Bone marrow (tissue), 2 donors: ENCODE data around the gene ZBTB42.

Source experiments
- DNase-seq, 2 donors: peaks; one replicate each; lab custom pipeline; 2025; lab: John Stamatoyannopoulos, UW

Gene ZBTB42

DNA sequence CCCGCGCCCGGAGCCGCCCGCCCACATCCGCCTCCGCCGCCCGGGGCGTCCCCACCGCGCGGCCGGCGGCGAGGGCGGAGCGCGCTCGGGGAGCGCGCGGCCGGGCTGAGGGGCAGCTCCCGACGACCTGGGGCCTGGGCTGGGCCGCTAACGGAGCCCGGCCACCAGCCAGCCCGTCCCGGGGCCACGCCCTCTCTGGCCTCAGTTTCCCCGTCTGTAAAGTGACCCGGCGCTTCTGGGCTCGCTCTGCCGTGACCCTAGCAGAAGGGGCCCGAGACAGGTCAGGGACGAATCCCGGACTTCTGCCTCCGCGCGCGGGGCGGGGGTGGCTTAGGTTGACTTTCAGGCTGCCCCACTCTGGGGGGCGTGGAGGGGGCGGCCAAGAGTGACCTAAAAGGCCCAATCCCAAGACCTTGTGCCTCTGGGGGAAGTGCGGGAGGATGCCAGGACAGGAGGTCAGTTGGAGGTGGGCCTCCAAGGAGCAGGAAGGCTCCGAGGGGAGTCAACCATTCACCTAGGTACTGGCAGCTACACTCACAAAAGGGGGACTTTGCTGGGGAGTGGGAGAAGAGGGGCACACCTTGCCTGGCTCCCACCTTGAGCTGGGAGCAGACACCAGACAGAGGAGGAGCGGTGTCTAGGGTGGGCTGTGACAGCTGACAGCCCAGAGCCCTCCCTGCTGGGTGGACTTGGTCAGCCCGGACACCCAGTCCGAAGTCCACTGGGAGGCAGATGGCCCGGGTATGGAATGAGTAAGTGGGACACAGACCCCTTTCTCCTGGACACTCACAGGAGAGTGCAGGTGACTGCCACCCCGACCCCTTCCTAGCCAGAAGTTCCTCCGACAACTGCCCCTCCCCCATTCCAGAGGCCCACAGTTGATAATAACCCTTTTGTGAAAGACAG lies 4.9 kb upstream of the ZBTB42 start:
- peak in 1 of 2 donors; percentile 26 for DNase-seq

DNA sequence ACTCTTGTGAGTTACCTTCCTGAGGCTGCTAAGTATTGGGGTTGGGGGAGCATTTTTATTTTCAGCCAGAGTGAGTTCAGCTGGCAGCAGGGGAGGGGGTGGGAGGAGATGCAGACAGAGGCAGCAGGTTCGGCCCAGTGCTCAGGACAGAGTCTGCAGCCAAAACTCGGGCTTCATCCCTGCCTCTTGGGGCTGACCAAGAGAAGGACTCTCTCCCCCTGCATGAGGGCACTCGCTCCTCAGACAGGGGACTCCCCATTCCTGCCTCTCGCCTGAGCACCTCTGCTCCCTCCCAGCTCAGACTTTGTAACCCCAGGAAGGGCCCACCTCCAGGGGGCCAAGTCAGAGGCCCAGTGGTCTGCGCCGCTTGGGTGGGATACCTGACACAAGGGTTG lies 4.2 kb upstream of the ZBTB42 start:
- no peak for DNase-seq

DNA sequence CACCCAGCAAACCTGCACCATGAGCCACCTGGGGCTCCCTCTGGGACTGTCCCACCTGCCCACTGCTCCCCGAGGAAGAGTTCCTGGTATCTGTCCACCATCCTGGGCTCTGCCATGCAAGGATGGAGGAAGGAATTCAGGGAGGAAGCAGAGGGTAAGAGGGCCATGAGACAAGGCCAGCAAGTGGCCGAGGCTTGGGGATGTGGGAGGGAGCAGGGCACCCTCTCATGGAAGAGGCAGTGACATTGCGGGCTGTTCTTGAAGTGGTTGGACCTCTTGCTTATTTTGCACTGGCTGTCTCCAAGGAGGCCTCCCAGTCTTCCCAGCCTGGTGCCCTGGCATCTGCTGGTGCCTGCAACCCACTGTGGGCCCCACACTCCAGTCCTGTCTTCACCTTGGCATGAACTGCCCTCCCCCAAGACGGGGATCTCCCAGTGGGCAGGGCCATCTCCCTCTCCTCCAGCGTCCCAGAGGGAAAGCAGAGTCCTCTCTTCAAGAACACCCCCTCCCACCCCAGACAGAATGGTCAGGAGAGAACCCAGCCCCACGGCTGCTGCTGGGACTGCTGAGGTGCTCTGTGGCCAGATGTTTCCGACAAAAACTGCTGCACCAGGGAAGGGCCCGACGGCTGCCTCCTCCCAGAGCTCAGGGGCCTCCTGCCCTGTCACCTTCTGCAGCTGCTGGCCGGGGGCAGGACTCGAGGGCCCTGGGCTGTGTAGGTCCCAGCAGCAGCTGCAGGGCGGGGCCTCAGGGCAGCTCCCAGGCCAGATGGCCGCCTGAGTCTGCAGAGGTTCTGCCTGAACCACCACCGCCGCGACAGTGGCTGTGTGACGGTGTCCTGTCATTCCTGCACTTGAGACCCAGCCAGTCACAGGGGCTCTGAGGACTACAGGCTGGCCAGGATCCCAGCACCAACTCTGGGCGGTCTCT lies 3.5 kb upstream of the ZBTB42 start:
- no peak for DNase-seq

DNA sequence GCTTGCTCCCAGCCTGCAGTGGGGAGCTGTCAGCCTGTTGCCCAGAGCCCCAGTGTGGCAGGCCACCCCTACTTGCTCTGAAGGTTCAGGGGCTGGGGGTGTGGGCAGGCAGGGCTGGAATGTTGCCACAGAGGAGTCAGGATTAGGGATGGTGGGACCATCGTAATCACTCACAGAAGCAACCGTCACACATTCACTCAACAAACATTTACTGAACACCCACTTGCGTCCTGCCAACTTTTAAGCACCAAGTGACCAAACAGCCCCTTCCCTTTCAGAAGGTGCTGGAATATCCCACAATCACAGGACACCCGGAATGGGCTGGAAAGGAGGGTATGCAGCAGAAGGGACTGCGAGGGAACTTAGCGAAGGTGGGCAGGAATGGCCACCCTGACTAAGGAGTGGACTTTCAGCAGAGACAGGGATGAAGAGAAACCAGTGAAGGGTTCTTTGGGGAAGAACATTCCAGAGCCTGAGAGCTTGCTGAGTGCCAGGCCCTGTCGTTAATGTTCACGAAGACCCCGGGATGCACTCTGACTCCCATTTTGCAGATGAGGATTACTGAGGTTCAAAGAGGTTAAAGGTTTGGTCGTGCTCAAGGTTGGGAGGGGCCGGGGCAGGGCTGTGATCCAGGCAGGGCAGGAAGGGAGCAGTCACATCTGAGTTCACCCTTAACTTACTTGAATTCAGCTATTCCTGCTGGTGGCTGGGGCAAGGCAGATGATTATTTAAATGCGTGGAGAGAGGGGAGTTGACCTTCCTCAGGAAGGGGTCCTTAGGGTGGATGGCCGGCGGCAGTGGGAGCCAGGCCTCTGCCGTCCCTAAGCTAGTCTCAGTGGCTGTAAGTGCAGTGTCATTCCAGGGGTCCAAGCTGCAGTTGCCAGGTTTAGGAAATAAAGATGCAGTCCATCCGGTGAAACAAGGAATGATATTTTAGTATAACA lies 2.3 kb upstream of the ZBTB42 start:
- DNase-seq: no peak

DNA sequence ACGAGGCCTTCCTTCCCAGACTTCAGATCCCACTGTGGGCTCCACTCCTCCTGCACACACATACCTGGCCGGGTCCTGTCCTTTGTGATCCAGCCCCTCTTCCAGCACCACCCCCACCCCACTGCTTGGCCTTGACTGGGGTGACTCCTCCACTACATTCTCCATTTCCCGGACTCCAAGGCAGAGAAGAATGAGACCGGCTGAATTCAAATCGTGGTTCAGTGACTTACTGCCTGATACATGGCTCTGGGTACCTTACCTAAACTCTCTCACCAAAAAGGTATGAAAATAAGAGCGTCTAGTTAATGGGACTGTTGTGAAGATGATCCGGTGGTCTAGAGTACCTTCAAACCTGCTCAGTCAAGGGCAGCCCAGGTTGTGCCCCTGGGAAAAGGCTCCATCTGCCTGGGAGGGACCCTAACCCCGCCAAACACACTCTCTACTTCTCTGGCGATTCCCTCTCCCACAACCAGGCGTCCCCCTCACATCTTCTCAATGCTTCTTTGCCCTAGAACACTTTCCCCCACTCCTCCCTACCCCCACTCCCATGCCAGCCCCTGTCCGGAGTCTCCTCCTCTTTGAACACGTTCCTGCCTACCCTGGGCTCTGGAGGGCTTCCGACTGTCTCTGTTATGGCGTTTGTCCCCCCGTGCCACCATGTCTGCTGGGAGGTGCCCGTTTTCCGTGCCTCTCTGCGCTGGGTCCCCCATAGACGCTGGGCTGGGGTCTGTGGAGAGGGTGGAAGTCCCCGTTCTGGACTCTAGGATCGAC lies 1.5 kb upstream of the ZBTB42 start:
- no peak for DNase-seq

DNA sequence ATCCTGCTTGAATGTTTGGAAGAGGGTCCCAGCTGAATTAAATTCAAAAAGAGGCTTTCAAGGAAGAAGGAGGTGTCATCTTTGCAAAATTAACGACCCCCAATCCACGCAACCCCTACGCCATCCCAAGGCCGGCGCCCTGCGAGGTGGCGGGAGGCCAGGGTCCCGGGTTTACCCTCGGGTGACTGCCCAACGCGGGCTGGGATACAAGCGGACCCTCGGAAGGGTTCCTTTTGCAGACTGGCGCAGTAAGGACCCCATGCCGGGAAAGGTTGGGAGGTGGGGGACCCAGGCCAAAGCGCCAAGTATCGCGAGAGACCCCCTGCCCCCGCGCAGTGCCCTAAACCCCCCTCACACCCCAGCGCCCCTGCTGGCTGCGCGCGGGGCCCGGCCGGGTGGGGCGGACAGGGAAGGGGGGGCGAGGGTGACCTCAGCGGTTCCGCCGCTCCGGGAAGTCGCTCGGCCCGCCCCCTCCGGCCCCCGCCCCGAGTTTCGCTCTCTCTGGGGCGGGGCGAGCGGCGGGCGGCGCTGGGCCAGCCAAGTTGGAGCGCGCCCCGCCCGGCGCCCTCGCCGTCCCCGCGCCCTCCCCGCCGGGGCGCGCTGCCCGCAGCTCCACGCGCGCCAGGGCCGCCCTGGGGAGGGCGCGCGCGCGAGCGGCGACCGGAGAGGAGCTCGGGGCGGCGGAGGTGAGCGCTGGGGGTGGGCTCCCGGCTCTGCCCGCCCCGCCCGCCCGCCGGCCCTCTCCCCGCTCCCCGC lies 708 bp upstream of the ZBTB42 start:
- peak; percentile 44 to 55 for DNase-seq

DNA sequence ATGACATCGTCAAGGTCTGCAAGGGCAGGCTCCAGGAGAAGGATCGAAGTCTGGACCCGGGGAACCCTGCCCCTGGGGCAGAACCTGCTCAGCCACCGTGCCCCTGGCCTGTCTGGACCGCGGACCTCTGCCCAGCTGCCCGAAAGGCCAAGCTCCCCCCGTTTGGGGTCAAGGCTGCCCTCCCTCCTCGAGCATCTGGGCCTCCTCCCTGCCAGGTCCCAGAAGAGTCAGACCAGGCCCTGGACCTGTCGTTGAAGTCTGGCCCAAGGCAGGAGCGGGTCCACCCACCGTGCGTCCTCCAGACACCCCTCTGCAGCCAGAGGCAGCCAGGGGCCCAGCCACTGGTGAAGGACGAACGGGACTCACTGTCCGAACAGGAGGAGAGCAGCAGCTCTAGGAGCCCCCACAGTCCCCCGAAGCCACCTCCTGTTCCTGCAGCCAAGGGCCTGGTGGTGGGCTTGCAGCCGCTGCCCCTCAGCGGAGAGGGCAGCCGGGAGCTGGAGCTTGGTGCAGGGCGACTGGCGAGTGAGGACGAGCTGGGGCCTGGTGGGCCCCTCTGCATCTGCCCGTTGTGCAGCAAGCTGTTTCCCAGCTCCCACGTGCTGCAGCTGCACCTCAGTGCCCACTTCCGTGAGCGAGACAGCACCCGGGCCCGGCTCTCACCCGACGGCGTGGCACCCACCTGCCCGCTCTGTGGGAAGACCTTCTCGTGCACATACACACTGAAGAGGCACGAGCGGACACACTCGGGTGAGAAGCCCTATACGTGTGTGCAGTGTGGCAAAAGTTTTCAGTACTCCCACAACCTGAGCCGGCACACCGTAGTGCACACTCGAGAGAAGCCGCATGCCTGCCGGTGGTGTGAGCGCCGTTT lies 856 bp downstream of the ZBTB42 start:
- no peak for DNase-seq

DNA sequence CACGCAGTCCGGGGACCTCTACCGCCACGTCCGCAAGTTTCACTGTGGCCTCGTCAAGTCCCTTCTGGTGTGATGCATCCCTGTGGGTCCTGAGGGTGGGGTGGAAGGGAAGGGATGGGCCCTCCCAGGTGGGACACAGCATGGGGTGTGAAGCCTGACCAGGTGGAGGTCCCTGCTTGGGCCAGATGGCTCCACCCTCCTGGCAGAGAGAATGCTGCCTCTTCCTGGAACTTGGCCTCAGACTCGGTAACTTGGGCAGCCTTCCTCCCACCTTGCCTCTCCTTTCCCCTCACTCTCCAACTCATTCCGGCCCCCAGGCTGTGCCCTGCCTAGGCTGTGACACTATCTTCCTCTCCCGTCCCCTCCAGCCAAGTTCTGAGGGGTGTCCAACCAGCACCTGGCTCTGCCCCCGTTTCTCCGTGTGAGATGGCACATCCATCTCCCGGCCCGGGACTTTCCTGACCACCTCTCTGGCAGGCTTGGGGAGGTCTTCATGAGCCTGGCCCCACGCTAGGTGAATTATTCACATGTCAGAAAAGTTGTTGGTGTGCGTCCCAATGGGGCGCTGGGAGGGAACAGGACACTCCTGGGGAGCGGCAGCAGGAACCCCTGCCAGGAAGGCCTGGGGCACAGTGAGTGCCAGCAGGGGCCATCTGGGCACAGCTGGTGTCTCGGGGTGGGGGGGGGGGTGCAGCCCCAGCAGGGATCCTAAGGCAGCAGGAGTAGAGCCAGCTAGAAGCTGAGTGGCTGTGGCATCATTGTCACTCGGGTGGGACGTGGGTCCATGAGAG lies 1.7 kb downstream of the ZBTB42 start:
- no peak for DNase-seq

DNA sequence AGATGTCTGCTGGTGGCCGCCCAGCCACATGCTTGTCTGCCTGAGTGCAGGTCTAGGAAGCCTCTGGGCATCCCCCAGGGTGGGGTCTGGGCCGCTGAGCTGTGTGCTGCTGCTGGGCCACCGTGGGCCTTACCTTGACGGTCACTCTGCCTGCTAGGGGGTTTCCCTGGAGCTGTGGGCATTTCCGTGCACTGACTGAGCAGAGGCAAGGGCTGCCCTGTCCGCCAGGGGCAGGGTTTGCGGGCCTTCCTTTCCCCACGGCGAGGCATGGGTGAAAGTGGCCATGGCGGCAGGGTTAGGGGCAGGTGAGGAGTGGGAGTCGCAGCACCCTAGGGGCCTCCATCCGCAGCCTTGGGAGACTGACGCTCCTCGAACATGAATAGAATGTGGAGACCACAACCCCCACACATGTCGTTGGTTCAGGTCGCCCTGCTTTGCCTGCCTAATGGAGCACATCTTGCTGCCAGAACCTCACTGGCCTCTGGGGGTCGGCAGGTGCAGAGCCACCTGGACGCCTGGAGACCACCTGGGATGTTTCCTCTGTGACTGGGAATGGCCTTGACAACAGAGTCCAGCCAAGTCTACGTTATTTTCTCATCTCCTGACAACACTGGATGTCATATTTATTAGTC lies 2.5 kb downstream of the ZBTB42 start:
- no peak for DNase-seq

DNA sequence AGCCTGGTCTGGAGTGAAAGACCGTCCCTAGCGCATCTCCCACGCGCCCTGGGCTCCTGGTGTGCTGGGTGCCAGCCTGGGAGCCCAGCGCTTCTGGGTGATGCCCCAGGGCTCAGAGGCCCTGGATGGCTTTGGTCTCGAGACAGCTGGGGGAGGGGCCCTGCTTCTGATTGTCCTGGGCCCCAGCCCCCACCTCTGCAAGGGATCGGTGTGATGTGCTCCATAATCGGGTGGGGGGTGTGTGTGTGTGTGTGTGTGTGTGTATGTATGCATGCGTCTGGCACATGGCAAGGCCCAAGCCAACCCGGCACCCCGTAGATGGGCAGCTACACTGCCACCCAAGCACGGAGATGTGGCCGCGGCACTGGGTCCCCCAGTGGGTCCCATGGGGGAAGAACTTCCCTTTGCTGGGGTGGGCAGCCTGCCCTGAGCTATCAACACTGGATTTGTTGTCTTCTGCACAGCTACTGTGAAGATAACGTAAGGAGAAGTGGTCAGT lies 3.1 kb downstream of the ZBTB42 start:
- no peak for DNase-seq

DNA sequence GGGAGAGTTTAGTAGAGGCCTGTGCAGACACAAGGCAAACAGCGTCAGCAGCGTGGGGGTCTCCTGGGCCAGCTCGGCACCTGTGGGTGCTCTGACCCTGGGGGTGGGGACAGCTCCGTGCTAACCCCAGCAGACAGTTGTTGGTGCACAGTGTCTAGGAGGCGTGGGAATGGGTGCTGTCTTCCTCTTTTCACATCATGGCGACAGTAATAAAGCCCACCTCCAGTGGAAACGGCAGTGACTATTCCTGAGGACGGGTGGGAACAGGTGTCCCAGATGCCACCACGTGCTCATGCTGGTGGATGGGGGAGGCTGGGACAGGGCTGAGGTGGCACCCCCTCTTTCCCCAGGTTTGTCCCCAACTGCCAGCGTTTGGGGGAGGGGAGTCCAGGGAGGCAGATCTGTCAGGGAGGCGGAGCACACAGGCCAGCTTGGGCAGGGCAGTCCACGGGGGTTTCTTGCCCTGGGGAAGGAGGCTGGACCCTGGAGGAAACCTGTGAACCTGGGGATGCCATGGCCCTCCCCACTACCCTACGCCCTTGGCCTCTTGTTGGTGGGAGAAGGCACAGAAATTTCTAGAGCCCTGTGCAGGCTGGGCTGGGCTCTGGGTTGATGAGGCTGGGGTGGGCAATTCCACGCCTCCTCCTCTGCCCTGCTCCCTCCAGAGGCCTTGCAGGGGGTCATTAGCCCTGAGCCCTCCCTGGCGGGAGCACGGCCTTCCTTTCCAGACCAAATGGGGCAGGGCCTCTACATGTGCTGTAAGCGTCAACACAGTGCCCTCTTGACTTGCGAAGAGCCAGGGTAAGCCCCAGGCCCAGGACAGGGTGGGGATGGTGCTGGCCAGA lies 3.8 kb downstream of the ZBTB42 start:
- DNase-seq: no peak

DNA sequence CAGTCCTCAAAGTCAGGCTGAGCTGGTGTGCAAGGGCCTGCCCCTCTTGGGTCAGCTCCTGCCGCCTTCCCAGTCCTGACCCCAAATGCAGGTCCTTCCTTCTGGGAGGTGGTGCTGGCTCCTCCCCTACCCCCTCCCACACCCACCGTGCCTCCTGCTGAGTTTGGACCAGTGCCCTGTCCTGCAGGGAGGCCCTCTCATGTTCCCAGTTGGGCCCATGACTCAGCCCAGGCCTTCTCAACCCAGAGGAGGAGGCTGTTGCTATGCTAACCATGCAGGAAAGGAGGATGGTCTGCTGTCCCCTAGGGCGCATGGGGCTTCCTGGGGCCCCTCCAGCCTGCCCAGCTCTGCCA lies 4.4 kb downstream of the ZBTB42 start:
- no peak for DNase-seq

DNA sequence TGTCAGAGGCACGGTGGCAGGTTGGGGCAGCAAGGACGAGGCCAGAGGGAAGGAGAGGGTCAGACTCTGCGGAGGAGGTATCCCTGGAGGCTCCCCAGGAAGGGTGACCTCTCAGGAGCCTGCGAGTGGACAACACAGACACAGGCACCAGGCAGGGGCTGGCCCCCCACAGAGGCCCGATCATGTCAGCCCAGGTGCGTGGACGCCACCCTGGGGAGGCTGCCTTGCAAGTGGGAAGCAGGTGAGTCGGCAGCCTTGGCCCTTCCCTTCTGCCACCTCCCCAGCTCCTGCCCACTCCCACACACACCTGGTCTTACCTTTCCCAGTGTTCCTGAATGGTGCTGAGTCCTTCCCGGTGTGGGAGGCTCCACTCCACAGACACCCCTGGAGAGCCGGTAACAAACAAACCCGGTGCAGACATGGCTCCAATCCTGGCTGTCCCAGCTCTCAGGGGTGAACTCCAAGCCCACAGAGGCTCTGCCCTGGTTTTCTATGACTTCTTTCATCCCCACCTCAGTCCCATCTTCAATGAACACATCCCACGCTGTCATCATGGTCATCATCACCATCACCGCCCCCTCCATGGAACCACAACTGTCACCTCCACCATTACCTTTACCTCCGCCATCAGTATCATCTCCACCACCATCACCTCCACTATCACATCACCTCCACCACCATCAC lies 5.2 kb downstream of the ZBTB42 start:
- no peak for DNase-seq

DNA sequence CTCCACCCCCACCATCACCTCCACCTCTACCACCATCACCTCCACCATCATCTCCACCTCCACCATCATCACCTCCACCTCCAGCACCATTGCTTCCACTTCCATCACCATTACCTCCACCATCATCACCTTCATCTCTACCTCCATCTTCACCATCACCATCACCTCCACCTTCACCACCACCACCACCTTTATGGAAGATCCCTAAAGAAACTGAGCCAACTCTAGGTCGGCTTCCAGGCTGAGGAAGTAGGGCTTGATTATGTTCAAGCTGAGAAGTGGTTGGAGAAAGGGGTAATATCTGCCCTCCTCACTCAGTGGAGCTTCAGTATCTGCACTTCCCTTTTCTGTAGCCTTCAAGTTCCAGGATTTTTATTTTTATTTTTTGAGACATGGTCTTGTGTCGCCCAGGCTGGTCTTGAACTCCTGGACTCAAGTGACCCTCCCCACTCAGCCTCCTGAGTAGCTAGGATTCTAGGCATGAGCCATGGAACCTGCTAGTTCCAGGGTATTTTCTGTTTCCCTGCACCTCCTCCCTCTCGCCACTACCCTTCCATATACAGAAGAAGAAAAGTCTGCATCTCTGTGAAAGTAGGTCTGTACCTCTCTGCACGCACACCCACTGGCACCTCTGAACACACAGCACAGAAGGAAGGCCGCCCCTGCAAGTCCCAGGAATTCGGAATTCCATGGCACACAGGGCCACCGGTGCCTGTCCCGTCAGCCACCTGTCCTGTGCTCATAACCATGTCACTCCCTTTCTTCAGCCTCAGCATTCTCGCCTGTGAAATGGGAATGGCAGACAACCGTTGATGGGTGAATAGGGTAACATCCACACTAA lies 5.9 kb downstream of the ZBTB42 start:
- no peak for DNase-seq

DNA sequence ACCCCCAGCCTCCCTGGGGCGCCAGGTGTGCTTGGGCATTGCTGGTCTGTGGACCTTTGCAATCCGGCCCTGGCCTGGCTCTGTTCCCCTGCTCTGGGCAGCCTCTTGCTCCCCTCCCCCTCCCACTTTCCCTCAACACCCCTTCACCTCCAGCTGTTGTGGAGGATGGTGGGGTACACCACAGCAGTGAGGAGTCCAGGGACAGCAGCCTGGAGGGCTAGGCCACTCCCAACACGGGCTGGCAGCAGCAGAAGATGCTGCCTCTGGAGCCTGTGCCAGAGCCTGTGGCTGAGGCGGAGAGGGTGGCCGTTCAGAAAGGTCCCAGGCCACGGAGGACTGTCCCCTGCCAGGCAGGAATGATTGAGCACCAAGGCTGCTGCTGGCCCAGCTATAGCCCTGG lies 7.6 kb downstream of the ZBTB42 start:
- DNase-seq: no peak
